HG02588 (cell line): ENCODE results near the gene FUT1.
"Not testable (repeated sequence)": the region's sequence is repeated elsewhere in the genome, so short reads cannot be mapped to it uniquely, and the experiment has no call there.

Experiments used
- ATAC-seq: cut with Tn5 transposase; IDR thresholded peaks from one replicate; pipeline ENCODE4 v1.9.1; 2021; ENCODE audit warnings: mild to moderate bottlenecking, moderate library complexity; ENCODE audit not compliant: unreplicated experiment

Gene FUT1

DNA sequence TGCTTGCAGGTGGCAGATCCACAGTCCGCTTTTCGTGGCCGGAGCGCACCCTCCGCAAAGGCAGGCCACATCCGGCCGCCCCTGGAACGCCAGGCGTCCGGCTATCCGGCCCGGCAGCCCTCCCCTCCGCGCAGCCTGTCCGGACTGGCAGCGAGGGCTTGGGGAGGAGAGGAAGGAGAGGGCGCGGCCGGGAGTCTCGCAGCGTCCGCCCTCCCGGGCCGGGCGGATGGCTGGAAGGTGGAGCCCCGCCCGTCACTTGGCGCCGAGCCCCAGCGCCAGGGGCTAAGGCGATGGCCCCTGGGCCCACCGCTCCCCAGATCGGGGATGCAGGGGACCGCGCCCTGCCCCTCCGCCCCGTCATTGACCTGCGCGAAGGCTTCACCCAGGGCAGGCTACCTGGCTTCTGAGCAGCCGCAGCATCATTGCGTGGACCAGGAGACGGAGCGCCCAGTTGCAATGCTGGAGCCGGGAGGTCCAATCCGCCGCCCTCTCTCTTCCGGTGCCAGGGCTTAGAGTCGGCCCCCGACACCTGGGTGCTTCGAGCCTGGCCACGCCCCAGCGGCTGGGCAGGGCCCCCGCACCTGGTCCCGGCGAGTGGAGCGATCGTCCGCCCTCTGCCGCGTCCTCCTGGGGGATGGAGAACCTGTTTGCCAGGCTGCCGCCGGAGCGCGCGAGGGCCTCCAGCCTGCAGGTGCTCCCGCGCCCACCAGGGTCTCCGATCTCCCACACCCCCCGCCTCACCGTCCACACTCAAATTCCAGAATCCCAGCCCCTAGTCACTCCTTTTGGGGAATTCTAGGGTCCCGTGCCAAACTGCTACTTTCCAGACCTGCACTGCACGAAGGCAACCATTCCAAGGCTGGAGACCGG lies at the start of gene FUT1:
FUT1 (minus strand) TSS at position 146 of the 870 bp plus-strand sequence. CDS start 1,360 bp downstream, outside the sequence.
- ATAC-seq = no peak

GRCh38 chr19:48799358-48800300 lies 47.2 kb upstream of the FUT1 start:
- no peak for ATAC-seq

- ATAC-seq = no peak
These were observed 46.5 kb upstream of the FUT1 start for GRCh38 chr19:48798937-48799336.

DNA sequence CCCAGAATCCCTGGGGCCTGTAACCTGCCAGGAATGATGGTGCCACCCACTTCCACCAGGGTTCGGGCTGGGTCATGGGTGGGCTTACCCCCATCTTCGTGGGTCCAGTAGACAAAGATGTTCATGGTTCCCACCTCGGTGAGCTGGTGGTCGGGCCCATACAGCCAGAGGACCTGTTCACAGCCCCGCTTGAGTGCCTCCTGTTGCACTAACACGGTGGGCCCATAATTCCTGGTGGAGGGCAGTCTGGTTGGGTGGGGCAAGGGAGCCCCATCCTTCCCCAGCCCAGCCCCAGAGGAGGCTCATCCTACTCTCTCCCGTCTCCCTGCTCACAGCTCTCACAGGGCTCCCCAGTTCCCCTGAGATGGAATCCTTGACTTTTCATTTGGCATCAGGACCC lies 44.7 kb upstream of the FUT1 start:
- ATAC-seq = no peak

GRCh38 chr19:48796298-48797083 lies 44.0 kb upstream of the FUT1 start:
- no peak for ATAC-seq

DNA sequence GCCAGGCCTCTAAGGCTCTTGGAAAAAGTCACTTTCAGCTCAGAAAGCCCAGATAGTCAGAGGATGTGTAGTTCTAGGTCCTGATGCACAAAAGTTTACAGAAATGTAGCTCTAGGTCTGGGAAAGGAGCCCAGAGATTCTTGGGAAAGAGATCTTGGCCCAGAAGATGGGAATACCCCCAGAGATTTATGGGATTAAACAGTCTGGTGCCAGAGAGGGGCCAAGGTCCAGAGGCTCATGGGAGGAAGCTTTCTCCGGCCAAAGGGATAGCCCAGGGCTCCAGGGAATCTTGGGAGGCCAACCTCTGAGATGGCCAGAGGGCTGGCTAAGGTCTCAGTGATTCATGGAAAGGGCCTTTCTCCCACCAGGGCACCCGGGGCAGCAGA lies 43.2 kb upstream of the FUT1 start:
- ATAC-seq = no peak

GRCh38 chr19:48795055-48795684 lies 42.7 kb upstream of the FUT1 start:
- ATAC-seq = peak; percentile 78

DNA sequence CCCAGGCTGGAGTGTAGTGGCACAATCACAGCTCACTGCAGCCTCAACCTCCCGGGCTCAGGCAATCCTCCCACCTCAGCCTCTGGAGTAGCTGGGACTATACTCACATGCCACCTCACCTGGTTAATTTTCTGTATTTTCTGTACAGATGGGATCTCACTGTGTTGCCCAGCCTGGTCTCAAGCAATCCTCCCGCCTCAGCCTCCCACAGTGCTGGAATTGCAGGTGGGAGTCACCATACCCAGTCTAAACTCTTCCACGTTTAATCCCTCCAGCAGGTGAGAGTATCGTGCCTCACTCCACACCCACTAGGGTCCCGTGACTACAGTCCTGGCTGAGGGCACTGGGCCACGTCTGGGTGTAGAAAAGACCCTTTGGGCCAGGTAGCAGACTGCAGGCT lies 41.9 kb upstream of the FUT1 start:
- no peak for ATAC-seq

GRCh38 chr19:48793271-48793670 lies 40.8 kb upstream of the FUT1 start:
- ATAC-seq = no peak

- not testable (repeated sequence) for ATAC-seq
These were observed 34.9 kb upstream of the FUT1 start for GRCh38 chr19:48787331-48787730.

DNA sequence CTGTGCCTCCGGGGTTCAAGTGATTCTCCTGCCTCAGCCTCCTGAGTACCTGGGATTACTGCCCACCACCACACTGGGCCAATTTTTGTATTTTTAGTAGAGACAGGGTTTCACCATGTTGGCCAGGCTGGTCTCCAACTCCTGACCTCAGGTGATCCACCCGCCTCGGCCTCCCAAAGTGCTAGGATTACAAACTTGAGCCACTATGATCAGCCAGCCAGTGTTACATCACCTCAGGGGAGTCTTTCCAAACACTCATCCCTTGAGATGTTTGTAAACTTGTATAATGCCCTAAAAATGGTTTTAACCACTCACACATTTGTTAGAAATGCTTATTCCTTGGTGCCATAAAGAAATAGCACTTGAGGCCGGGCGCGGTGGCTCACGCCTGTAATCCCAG lies 34.0 kb upstream of the FUT1 start:
- ATAC-seq = not testable (repeated sequence)

GRCh38 chr19:48784527-48784926 lies 32.1 kb upstream of the FUT1 start:
- no peak for ATAC-seq

- no peak for ATAC-seq
These were observed 28.4 kb upstream of the FUT1 start for GRCh38 chr19:48780631-48781391.

GRCh38 chr19:48779636-48780035 lies 27.2 kb upstream of the FUT1 start:
- ATAC-seq = no peak

- ATAC-seq = no peak
These were observed 25.3 kb upstream of the FUT1 start for GRCh38 chr19:48777720-48778119.

GRCh38 chr19:48777139-48777538 lies 24.7 kb upstream of the FUT1 start:
- ATAC-seq = no peak

DNA sequence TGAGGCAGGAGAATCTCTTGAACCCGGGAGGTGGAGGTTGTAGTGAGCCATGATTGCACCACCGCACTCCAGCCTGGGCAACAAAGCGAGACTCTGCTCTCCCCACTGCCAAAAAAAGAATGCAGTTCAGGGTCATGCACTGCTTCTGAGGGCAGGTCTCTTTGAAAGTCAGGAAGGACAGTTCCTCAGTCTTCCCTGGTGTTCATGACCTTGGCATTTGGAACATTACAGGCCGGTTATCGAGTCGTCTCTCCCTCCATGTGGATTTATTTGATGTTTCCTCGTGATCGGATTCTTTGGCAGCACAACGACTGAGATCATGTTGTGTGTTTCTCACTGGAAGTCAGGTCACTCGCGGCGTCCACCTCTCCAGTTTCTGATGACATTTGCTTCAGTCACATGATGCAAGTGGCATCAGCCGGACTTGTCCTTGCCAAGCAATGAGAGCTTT lies 20.1 kb upstream of the FUT1 start:
- ATAC-seq = no peak

- no peak for ATAC-seq
These were observed 18.5 kb upstream of the FUT1 start for GRCh38 chr19:48770734-48771472.

DNA sequence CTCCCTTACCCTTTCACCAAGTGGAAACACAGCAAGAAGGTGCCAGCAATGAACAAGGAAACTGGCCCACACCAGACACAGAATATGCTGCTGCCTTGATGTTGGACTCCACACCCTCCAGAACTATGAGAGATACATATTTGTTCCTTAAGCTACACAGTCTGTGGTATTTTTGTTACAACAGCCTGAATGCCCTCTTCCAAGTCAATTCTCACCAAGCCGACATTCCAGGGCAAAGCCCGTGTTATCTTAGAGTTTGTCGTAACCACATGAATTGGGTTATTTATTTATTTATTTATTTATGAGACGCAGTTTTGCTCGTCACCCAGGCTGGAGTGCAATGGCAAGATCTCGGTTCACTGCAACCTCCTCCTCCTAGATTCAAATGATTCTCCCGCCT lies 17.8 kb upstream of the FUT1 start:
- no peak for ATAC-seq
